ENCODE measurements around the gene EBF4. TPM values are rescaled to one million over a fixed set of nuclear protein-coding genes. Genes with fewer than 3 reads are reported as not detected.

EBF4 gene
- total RNA-seq, 1 donor from 2014 or later: 11.4 TPM

DNA sequence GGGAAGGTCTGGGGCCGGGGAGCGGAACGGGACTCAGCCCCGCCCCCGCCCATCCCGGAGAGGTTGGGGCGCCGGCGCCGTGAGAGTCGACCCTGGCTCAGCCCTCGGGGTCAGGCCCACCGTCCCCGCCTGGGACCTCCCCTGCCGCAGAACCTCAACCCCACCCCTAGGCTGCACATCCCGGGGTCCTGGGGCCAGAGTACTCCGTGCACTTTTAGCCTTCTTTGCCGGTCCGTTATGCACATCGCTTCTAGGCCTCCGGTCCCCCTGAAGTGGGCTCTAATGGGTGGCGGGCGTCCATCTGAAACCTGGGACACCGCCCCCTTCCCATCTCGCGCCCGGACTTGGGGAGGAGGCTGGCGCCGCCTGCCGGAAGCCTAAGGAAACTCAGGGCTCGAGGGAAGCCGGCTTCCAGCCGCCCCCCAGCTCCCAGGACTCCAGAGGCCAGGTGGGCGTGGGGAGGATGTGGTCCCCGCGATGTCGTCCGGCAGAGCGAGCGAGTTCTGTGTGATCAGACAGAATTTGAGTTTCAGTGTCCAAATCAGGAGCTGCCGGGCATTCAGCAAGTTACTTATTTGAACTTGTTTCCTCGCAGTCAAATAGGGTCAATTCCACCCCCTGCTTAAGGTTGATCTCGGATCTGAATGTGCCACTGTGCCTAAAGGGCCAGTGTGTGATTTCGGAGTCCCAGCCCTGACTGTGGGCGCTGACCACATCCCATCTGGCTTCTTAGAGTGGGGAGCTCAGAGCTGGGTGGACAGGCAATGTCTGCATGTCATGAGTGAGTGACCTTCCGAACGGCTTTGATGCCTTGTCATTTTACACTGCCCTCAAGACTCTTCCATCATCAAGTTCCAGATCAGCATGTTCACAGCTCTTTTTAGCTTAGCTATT lies 60.2 kb downstream of the EBF4 start:
- Mint-ChIP-seq H3K27ac (ENCODE audit: unreplicated experiment) (no peak overlapping the region), H3K4me3 (ENCODE audit: unreplicated experiment) (peak overlapping the region; percentile 66), H3K9me3 (ENCODE audit: low read depth) (no peaks in the 10 kb centered on the region), H3K4me1 (ENCODE audit: low read depth) (peaks cover 20% of the 10 kb centered on the region), H3K27me3 (ENCODE audit: low read depth) (peaks cover 64% of the 10 kb centered on the region), H3K36me3 (ENCODE audit: low read depth) (peaks cover 2% of the 10 kb centered on the region)
- TF ChIP-seq, protein P1, sequence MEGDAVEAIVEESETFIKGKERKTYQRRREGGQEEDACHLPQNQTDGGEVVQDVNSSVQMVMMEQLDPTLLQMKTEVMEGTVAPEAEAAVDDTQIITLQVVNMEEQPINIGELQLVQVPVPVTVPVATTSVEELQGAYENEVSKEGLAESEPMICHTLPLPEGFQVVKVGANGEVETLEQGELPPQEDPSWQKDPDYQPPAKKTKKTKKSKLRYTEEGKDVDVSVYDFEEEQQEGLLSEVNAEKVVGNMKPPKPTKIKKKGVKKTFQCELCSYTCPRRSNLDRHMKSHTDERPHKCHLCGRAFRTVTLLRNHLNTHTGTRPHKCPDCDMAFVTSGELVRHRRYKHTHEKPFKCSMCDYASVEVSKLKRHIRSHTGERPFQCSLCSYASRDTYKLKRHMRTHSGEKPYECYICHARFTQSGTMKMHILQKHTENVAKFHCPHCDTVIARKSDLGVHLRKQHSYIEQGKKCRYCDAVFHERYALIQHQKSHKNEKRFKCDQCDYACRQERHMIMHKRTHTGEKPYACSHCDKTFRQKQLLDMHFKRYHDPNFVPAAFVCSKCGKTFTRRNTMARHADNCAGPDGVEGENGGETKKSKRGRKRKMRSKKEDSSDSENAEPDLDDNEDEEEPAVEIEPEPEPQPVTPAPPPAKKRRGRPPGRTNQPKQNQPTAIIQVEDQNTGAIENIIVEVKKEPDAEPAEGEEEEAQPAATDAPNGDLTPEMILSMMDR (IDR thresholded peaks at IDR 0.05): peak; percentile 84
- no peak for DNase-seq (ENCODE audit: low spot score)

DNA sequence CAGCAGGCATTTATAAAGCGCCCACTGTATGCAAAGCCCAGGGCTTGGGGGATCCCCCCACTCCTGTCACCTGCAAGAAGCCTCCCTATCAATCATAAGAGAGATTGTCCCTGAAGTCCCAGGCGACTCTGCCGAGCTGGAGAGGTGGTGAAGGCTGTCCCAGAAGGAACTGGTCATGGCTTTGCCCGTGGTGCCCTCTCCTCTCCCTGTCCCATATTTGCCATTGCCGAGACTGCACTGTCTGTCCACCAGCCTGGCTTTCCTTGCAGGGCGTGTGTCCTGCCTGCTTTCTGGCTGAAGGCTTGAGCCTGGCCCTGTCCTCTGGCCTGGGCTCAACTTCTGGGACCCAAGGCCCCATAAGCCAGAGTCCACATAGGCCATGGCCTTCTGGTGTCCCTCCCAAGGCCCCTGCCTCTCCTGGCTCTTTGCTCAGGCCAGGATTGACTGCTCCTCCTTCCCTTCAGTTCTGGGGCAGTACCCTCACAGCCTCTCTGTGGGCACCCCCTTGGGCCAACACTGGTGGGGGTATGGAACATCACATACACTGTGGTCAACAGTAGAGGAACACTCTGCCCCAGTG lies 61.0 kb downstream of the EBF4 start:
- Mint-ChIP-seq H3K4me3 (ENCODE audit: unreplicated experiment) (no peak overlapping the region), H3K27ac (ENCODE audit: unreplicated experiment) (no peak overlapping the region), H3K4me1 (ENCODE audit: low read depth) (peaks cover 20% of the 10 kb centered on the region), H3K9me3 (ENCODE audit: low read depth) (no peaks in the 10 kb centered on the region), H3K36me3 (ENCODE audit: low read depth) (peaks cover 2% of the 10 kb centered on the region), H3K27me3 (ENCODE audit: low read depth) (peaks cover 63% of the 10 kb centered on the region)
- TF ChIP-seq, protein P1 (IDR thresholded peaks at IDR 0.05): no peak
- DNase-seq (ENCODE audit: low spot score): no peak

DNA sequence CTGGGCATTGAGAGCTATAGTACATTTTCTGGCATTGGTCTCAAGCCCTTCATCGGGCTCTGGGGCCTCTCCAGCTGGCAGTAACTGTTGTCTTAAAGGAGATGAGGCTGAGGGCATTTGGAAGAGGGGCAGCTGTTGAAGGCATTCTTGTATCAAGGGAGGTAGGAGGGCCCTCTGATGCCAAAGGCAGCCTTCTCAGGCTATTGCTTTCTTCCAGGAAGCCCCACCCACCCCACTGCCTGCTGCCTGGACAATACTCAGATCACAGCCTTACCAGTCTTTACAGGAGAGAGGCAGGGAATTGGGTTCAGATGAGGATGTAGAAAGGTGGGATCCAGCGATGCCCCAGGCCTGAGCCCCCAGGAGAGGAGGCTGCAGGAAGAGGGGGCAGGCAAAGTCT lies 61.8 kb downstream of the EBF4 start:
- Mint-ChIP-seq H3K27ac (ENCODE audit: unreplicated experiment) (no peak overlapping the region), H3K36me3 (ENCODE audit: low read depth) (peaks cover 2% of the 10 kb centered on the region), H3K27me3 (ENCODE audit: low read depth) (peaks cover 63% of the 10 kb centered on the region), H3K9me3 (ENCODE audit: low read depth) (no peaks in the 10 kb centered on the region), H3K4me1 (ENCODE audit: low read depth) (peaks cover 20% of the 10 kb centered on the region), H3K4me3 (ENCODE audit: unreplicated experiment) (no peak overlapping the region)
- TF ChIP-seq, protein P1 (IDR thresholded peaks at IDR 0.05): no peak
- DNase-seq (ENCODE audit: low spot score): no peak

DNA sequence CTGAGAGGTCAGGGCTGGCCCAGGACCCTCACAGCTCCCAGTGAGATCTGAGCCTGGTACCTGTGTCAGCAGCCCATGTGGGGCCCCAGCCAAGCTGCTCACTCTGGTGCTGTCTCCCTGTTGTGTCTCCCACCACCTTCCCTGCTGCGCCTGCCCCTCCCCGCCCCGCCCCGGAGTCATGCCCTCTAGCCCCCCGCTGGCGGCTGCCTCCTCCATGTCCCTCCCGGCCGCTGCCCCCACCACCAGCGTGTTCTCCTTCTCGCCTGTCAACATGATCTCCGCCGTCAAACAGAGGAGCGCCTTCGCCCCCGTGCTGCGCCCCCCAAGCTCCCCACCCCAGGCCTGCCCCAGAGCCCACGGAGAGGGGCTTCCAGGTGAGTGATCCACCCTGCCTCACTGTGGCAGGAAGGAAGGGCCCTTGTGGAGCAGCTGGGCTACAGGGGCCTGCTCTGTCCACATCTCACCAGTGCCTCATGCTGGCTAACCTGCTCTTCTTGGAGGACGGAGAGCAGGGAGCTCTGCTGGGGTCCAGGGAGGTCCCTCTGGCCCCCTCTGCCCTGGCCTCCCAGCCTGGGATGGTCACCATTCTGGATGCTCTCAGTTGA lies 63.0 kb downstream of the EBF4 start:
- DNase-seq (ENCODE audit: low spot score): no peak
- Mint-ChIP-seq H3K4me1 (ENCODE audit: low read depth) (peaks cover 15% of the 10 kb centered on the region), H3K27ac (ENCODE audit: unreplicated experiment) (no peak overlapping the region), H3K4me3 (ENCODE audit: unreplicated experiment) (no peak overlapping the region), H3K36me3 (ENCODE audit: low read depth) (no peaks in the 10 kb centered on the region), H3K9me3 (ENCODE audit: low read depth) (no peaks in the 10 kb centered on the region), H3K27me3 (ENCODE audit: low read depth) (peaks cover 54% of the 10 kb centered on the region)
- TF ChIP-seq, protein P1 (IDR thresholded peaks at IDR 0.05): no peak

DNA sequence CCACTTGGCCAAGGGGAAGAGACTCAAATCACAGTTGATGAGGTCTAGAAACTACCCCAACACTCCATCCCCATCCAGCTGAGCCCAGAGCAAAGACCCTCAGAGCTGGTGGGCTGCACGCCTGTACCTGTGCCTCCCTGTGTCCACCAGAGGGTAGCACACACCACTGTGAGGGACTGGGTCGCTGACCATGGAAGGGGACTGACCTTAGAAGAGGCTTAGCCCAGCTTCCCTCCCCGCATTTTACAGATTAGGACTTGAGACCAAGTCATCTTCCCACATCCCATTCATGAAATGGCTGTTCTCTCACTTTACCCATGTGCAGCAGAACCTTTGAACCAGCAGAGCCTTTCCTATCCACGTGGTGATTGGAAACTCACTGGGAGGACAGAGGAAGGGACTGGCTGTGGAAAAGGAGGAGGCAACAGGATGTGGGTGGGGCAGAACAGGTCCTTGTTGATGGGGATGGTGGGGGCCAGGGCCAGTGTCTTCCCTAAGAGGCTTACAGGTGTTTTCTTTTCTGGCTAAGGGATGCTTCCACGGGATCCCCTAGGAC lies 63.6 kb downstream of the EBF4 start:
- Mint-ChIP-seq H3K4me3 (ENCODE audit: unreplicated experiment) (no peak overlapping the region), H3K27ac (ENCODE audit: unreplicated experiment) (no peak overlapping the region), H3K36me3 (ENCODE audit: low read depth) (no peaks in the 10 kb centered on the region), H3K4me1 (ENCODE audit: low read depth) (peaks cover 9% of the 10 kb centered on the region), H3K9me3 (ENCODE audit: low read depth) (no peaks in the 10 kb centered on the region), H3K27me3 (ENCODE audit: low read depth) (peaks cover 54% of the 10 kb centered on the region)
- TF ChIP-seq, protein P1 (IDR thresholded peaks at IDR 0.05): peak; percentile 92
- DNase-seq (ENCODE audit: low spot score): no peak
